ENCODE results near the gene NCK2.

Gene NCK2

GRCh38 chr2:105813405-105813804, 68.7 kb downstream of the NCK2 start:
- no peak for DNase-seq (ENCODE audit: low spot score)

- DNase-seq (ENCODE audit: low spot score), result no peak
Observed at GRCh38 chr2:105814291-105814940, 69.7 kb downstream of the NCK2 start.

- DNase-seq (ENCODE audit: low spot score), result no peak
Observed at GRCh38 chr2:105815401-105815800, 70.7 kb downstream of the NCK2 start.

GRCh38 chr2:105820151-105820550, 75.4 kb downstream of the NCK2 start:
- DNase-seq (ENCODE audit: low spot score), result no peak

GRCh38 chr2:105820691-105821090, 76.0 kb downstream of the NCK2 start:
- no peak for DNase-seq (ENCODE audit: low spot score)

GRCh38 chr2:105821428-105822125, 76.9 kb downstream of the NCK2 start:
- DNase-seq (ENCODE audit: low spot score), result no peak

- no peak for DNase-seq (ENCODE audit: low spot score)
Observed at GRCh38 chr2:105822186-105822585, 77.5 kb downstream of the NCK2 start.

GRCh38 chr2:105824446-105824845, 79.7 kb downstream of the NCK2 start:
- DNase-seq (ENCODE audit: low spot score), result no peak

GRCh38 chr2:105827351-105828096, 82.8 kb downstream of the NCK2 start:
- no peak for DNase-seq (ENCODE audit: low spot score)

GRCh38 chr2:105828558-105828957, 83.8 kb downstream of the NCK2 start:
- DNase-seq (ENCODE audit: low spot score), result no peak

GRCh38 chr2:105834931-105835330, 90.2 kb downstream of the NCK2 start:
- DNase-seq (ENCODE audit: low spot score), result no peak

GRCh38 chr2:105836341-105836740, 91.6 kb downstream of the NCK2 start:
- DNase-seq (ENCODE audit: low spot score), result no peak

- DNase-seq (ENCODE audit: low spot score), result no peak
Observed at GRCh38 chr2:105836840-105837692, 92.4 kb downstream of the NCK2 start.

GRCh38 chr2:105839793-105840192, 95.1 kb downstream of the NCK2 start:
- no peak for DNase-seq (ENCODE audit: low spot score)

GRCh38 chr2:105840933-105841332, 96.2 kb downstream of the NCK2 start:
- no peak for DNase-seq (ENCODE audit: low spot score)

GRCh38 chr2:105841551-105841950, 96.8 kb downstream of the NCK2 start:
- DNase-seq (ENCODE audit: low spot score), result no peak

- DNase-seq (ENCODE audit: low spot score), result no peak
Observed at GRCh38 chr2:105842555-105842954, 97.8 kb downstream of the NCK2 start.

GRCh38 chr2:105843476-105844374, 99.0 kb downstream of the NCK2 start:
- DNase-seq (ENCODE audit: low spot score), result no peak

- DNase-seq (ENCODE audit: low spot score), result no peak
Observed at GRCh38 chr2:105845976-105846375, 101.3 kb downstream of the NCK2 start.

- DNase-seq (ENCODE audit: low spot score), result no peak
Observed at GRCh38 chr2:105847056-105847455, 102.3 kb downstream of the NCK2 start.

- no peak for DNase-seq (ENCODE audit: low spot score)
Observed at GRCh38 chr2:105848367-105848766, 103.7 kb downstream of the NCK2 start.
